HepG2 (cell line): ENCODE measurements around the gene CD40. TPM values are rescaled to one million over a fixed set of nuclear protein-coding genes. Genes with fewer than 3 reads are reported as not detected.

ENCODE experiments used
- ATAC-seq: fragments of 200-7000 bp; cut with Tn5 transposase; 3 replicates; pipeline ENCODE4 v1.9.1; 2020; ENCODE audit warnings: mild to moderate bottlenecking, moderate library complexity
- BruUV-seq: library from RNA; stranded (reverse); fragments of 400-500 nt; replicated peaks from 2 replicates; lab custom pipeline; 2021; lab: Mats Ljungman, UMichigan
- CTCF ChIA-PET: fragments of 300-600 bp; formaldehyde crosslinking; extraction: SDS; loops from one replicate; lab custom pipeline; 2021; ENCODE audit warnings: low total read pairs, inconsistent platforms, low intra/inter-chr PET ratio; lab: Yijun Ruan, JAX
- POLR2A ChIA-PET: fragments of 350-600 bp; sonication (Branson Sonifier 250); formaldehyde crosslinking; loops from one replicate; lab custom pipeline; 2020; ENCODE audit warnings: antibody characterized with exemption, inconsistent platforms; lab: Yijun Ruan, JAX
- DNase-seq: peaks from one replicate; pipeline ENCODE4 v3.0.0-alpha.2; 2015; ENCODE audit warnings: low spot score
- FAIRE-seq: peaks from 3 replicates; lab custom pipeline; 2011; peaks lifted over from hg19 to GRCh38; lab: Jason Lieb, UNC
- H2AFZ ChIP-seq: one replicate; pipeline ENCODE4 v1.6.1; 2011; ENCODE audit warnings: low read length, inconsistent platforms
- H3K27ac ChIP-seq: fragments of 300-600 bp; 3 replicates; pipeline ENCODE4 v1.8.0; 2011; ENCODE audit warnings: mixed run types, mild to moderate bottlenecking, mixed read lengths, low read length, inconsistent platforms; ENCODE audit not compliant: insufficient read depth; ENCODE audit errors: extremely low read length
- H3K27me3 ChIP-seq, 2 experiments: fragments of 200-600 bp in 1 of 2; 2 replicates in 1 of 2; 3 replicates in 1 of 2; pipeline versions ENCODE4 v1.6.0 to v1.8.0; 2011; ENCODE audit warnings: low read length in 2 of 2, mild to moderate bottlenecking in 2 of 2, moderate library complexity in 2 of 2, inconsistent platforms in 1 of 2; ENCODE audit not compliant: insufficient read depth in 2 of 2, control insufficient read depth in 1 of 2
- H3K36me3 ChIP-seq, 2 experiments: fragments of 200-600 bp in 1 of 2; replicated peaks in 1 of 2; 2 replicates in 1 of 2; 3 replicates in 1 of 2; pipeline versions ENCODE4 v1.5.1 to v1.8.0; 2011; ENCODE audit warnings: low read length in 2 of 2, inconsistent platforms in 1 of 2; ENCODE audit not compliant: insufficient read depth in 2 of 2, control insufficient read depth in 1 of 2
- H3K4me1 ChIP-seq: 2 replicates; pipeline ENCODE4 v1.5.1; 2012; ENCODE audit warnings: low read length, inconsistent platforms; ENCODE audit not compliant: insufficient read depth
- H3K4me2 ChIP-seq: 2 replicates; pipeline ENCODE4 v1.6.0; 2011; ENCODE audit warnings: low read depth, low read length, inconsistent platforms
- H3K4me3 ChIP-seq, 3 experiments: fragments of 200-600 bp in 1 of 3; sonication (generic), shearing (Covaris generic) in 1 of 3; replicated peaks in 1 of 3; 2 replicates each; pipeline ENCODE4 v1.5.1; 2011 to 2016; ENCODE audit warnings: low read length in 3 of 3, inconsistent platforms in 2 of 3, low read depth in 2 of 3, mild to moderate bottlenecking in 2 of 3, control low read depth in 1 of 3, mixed read lengths in 1 of 3; ENCODE audit not compliant: insufficient read depth in 1 of 3
- H3K79me2 ChIP-seq: one replicate; pipeline ENCODE4 v1.6.1; 2011; ENCODE audit warnings: low read length, inconsistent platforms; ENCODE audit not compliant: insufficient read depth
- H3K9ac ChIP-seq: 2 replicates; pipeline ENCODE4 v1.6.0; 2011; ENCODE audit warnings: mild to moderate bottlenecking, low read depth, low read length, inconsistent platforms; ENCODE audit not compliant: insufficient read depth
- H3K9me3 ChIP-seq: 2 replicates; pipeline ENCODE4 v1.5.1; 2012; ENCODE audit warnings: mild to moderate bottlenecking, low read length
- H4K20me1 ChIP-seq: 2 replicates; pipeline ENCODE4 v1.6.0; 2011; ENCODE audit warnings: inconsistent platforms, mild to moderate bottlenecking, low read length, moderate library complexity; ENCODE audit not compliant: insufficient read depth
- CREB1 ChIP-seq, 2 experiments: fragments of 450-650 bp in 1 of 2; IDR thresholded peaks; 2 replicates each; pipeline ENCODE4 v1.6.1; 2016 to 2017; ENCODE audit warnings: control low read depth in 1 of 2, mild to moderate bottlenecking in 1 of 2, missing compliant biosample characterization in 1 of 2, missing genetic modification characterization in 1 of 2
- ELF3 ChIP-seq: IDR thresholded peaks from 2 replicates; pipeline ENCODE4 v1.6.1; 2016; ENCODE audit warnings: missing genetic modification reagents, missing compliant biosample characterization
- MLLT10 ChIP-seq: sonication (generic); formaldehyde crosslinking; IDR thresholded peaks from 2 replicates; pipeline ENCODE4 v1.4.0; 2020; ENCODE audit warnings: missing genetic modification reagents
- REXO4 ChIP-seq: sonication (generic); formaldehyde crosslinking; IDR thresholded peaks from 2 replicates; pipeline ENCODE4 v1.8.0; 2022; ENCODE audit warnings: missing genetic modification reagents, mild to moderate bottlenecking, borderline replicate concordance
- TP53 ChIP-seq: sonication (generic); formaldehyde crosslinking; conservative IDR thresholded peaks from 2 replicates; pipeline ENCODE4 v1.4.0; 2020; ENCODE audit warnings: missing genetic modification reagents
- ZBTB39 ChIP-seq: sonication (generic); formaldehyde crosslinking; IDR thresholded peaks from 2 replicates; pipeline ENCODE4 v1.5.0; 2020; ENCODE audit warnings: missing genetic modification reagents
- ZNF556 ChIP-seq: sonication (generic); formaldehyde crosslinking; IDR thresholded peaks from 2 replicates; pipeline ENCODE4 v1.4.0; 2020; ENCODE audit warnings: mild to moderate bottlenecking, missing genetic modification reagents, borderline replicate concordance
- ZNF614 ChIP-seq: IDR thresholded peaks from 2 replicates; pipeline ENCODE4 v1.6.1; 2018; ENCODE audit warnings: missing biosample characterization, missing genetic modification reagents, inconsistent platforms, borderline replicate concordance
- ZNF766 ChIP-seq: sonication (generic); formaldehyde crosslinking; IDR thresholded peaks from 2 replicates; pipeline ENCODE4 v1.5.0; 2020; ENCODE audit warnings: missing genetic modification reagents, borderline replicate concordance
- ZSCAN25 ChIP-seq: sonication (generic); formaldehyde crosslinking; IDR thresholded peaks from 2 replicates; pipeline ENCODE4 v1.8.0; 2022; ENCODE audit warnings: mild to moderate bottlenecking, missing genetic modification reagents
- WGBS: methylation state at CpG from one replicate; pipeline ENCODE4 v1.1.6; 2017; ENCODE audit warnings: low lambda C conversion rate; 5-methylcytosine and 5-hydroxymethylcytosine counted together
- in situ Hi-C: cut with HindIII; loops from 2 replicates; pipeline ENCODE4 v1.10.0; 2017; ENCODE audit warnings: low pct_unique_long_range_greater_than_20kb; ENCODE audit not compliant: extremely low pct_ligation_motif_present
- intact Hi-C: fragments of 100-400 bp; cut with micrococcal nuclease; formaldehyde crosslinking; loops from one replicate; pipeline ENCODE4 v1.10.0; 2022; ENCODE audit not compliant: unreplicated experiment
- polyA plus RNA-seq, 8 experiments: library from polyadenylated mRNA; depleted of rRNA in 3 of 8; stranded (reverse) in 7 of 8; unstranded in 1 of 8; fragments of >200 nt; fragmentation: Illumina TruSeq in 4 of 8; extraction: Trizol in 4 of 8; gene quantifications; 2 replicates each; pipeline versions ENCODE4 v1.2.1 to v1.2.3, GENCODE V29; 2011 to 2016; ENCODE audit warnings: low read depth in 4 of 8, missing spikeins in 1 of 8, mixed read lengths in 1 of 8; ENCODE audit not compliant: insufficient read depth in 1 of 8
- total RNA-seq, 5 experiments: library from RNA; depleted of rRNA; stranded (reverse); fragments of >200 nt; fragmentation: Illumina TruSeq; extraction: Trizol; gene quantifications; 2 replicates each; pipeline ENCODE4 v1.2.3, GENCODE V29; 2016; ENCODE audit warnings: low read depth in 1 of 5
- TF ChIP-seq, protein P1 (sequence below), 2 experiments: sonication (generic) in 1 of 2; formaldehyde crosslinking in 1 of 2; IDR thresholded peaks; 2 replicates each; pipeline versions ENCODE4 v1.6.1 to v1.9.0; 2014 to 2022; ENCODE audit warnings: antibody characterized with exemption in 1 of 2, borderline replicate concordance in 1 of 2, inconsistent platforms in 1 of 2, low read depth in 1 of 2, missing genetic modification reagents in 1 of 2
- TF ChIP-seq, protein P2 (sequence below), 2 experiments: fragments of 450-650 bp in 1 of 2; sonication (generic) in 1 of 2; formaldehyde crosslinking; IDR thresholded peaks; 2 replicates each; pipeline versions ENCODE4 v1.5.0 to v1.8.0; 2020 to 2022; ENCODE audit warnings: mild to moderate bottlenecking in 1 of 2, missing genetic modification reagents in 1 of 2

The CD40 gene
- total and polyA plus RNA-seq, 2 of the 13 experiments (the other 11 are each of a cell fraction or from before 2014, with no cell fraction given) = 4.6 to 13.4 TPM

GRCh38 chr20:46132705-46133120 lies 14.6 kb downstream of the CD40 start (continued):
- no peak for TF ChIP-seq MLLT10 (CRISPR knock-in tag)
- no peak for TF ChIP-seq ELF3 (CRISPR knock-in tag)
- no peak for TF ChIP-seq ZBTB39 (CRISPR knock-in tag)
- no peak for TF ChIP-seq ZNF766 (CRISPR knock-in tag)
- no peak for TF ChIP-seq TP53 (CRISPR knock-in tag)
- TF ChIP-seq CREB1 (IDR thresholded peaks at IDR 0.05) = no peak
- TF ChIP-seq CREB1 (CRISPR knock-in tag; IDR thresholded peaks at IDR 0.05) = no peak

DNA sequence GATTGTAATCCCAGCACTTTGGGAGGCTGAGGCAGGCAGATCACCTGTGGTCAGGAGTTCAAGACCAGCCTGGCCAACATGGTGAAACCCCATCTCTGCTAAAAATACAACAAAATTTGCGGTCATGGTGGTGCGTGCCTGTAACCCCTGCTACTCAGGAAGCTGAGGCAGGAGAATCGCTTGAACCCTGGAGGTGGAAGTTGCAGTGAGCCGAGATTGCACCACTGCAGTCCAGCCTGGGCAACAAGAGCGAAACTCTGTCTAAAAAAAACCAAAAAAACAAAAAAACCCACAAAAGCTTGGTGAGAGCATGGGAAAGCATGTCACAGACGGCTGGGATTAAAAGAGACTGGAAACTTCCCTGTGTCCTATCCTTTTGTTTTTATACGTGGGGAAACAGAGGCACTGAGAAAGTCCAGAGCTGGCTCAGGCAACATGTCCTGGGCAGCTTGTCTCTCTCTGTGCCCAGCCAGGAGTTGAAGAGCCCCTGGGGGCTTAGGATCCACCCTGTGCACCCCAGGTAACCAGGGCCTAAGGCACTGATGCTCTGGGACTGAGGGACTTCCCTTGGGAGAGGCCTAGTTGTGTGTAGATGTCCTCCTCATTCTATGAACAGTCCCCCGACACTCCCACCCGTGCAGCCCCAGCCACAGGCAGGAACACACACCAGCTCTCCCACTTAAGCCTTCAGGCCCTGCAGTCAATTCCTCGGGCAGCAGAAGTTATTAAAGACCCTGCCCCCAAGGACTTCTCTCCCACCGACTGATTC lies 16.0 kb downstream of the CD40 start:
- Histone ChIP-seq H3K4me3 (no peak overlapping the region), H3K4me1 (no peaks in the 10 kb centered on the region), H3K4me2 (no peak overlapping the region), H2AFZ (no peak overlapping the region), H3K79me2 (no peaks in the 10 kb centered on the region), H4K20me1 (no peaks in the 10 kb centered on the region), H3K27me3 (peaks cover 19 to 80% of the 10 kb centered on the region in 2 experiments), H3K9ac (no peak overlapping the region), H3K9me3 (no peaks in the 10 kb centered on the region), H3K27ac (no peak overlapping the region), H3K36me3 (no peaks in the 10 kb centered on the region)
- CTCF ChIA-PET = interaction anchor here (1.2 kb wide), 1 partner anchor 17 kb away, joined by 4 read pairs; no protein-coding TSS in a partner anchor
- WGBS = 13% methylated on average over 11 of the region's 11 CpGs
- in situ Hi-C loops (no loop called here), intact Hi-C loops (no loop called here)
- no peak for DNase-seq
- no peak for FAIRE-seq
- ATAC-seq = no peak
- POLR2A ChIA-PET = interaction anchor here (0.6 kb wide), 1 partner anchor 213 kb away, joined by 3 read pairs; no protein-coding TSS in a partner anchor
- no TSS peak for BruUV-seq
- no peak for TF ChIP-seq ZSCAN25 (CRISPR knock-in tag)
- no peak for TF ChIP-seq REXO4 (CRISPR knock-in tag)
- no peak for TF ChIP-seq ZNF556
- TF ChIP-seq, protein P1, sequence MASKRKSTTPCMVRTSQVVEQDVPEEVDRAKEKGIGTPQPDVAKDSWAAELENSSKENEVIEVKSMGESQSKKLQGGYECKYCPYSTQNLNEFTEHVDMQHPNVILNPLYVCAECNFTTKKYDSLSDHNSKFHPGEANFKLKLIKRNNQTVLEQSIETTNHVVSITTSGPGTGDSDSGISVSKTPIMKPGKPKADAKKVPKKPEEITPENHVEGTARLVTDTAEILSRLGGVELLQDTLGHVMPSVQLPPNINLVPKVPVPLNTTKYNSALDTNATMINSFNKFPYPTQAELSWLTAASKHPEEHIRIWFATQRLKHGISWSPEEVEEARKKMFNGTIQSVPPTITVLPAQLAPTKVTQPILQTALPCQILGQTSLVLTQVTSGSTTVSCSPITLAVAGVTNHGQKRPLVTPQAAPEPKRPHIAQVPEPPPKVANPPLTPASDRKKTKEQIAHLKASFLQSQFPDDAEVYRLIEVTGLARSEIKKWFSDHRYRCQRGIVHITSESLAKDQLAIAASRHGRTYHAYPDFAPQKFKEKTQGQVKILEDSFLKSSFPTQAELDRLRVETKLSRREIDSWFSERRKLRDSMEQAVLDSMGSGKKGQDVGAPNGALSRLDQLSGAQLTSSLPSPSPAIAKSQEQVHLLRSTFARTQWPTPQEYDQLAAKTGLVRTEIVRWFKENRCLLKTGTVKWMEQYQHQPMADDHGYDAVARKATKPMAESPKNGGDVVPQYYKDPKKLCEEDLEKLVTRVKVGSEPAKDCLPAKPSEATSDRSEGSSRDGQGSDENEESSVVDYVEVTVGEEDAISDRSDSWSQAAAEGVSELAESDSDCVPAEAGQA (IDR thresholded peaks at IDR 0.05; ENCODE audit: low read depth) = no peak
- TF ChIP-seq, protein P1 (CRISPR knock-in tag; IDR thresholded peaks at IDR 0.05; ENCODE audit: borderline replicate concordance) = no peak
- TF ChIP-seq, protein P2, sequence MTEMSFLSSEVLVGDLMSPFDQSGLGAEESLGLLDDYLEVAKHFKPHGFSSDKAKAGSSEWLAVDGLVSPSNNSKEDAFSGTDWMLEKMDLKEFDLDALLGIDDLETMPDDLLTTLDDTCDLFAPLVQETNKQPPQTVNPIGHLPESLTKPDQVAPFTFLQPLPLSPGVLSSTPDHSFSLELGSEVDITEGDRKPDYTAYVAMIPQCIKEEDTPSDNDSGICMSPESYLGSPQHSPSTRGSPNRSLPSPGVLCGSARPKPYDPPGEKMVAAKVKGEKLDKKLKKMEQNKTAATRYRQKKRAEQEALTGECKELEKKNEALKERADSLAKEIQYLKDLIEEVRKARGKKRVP (CRISPR knock-in tag; IDR thresholded peaks at IDR 0.05) = no peak
- no peak for TF ChIP-seq ZNF614
